Vagina (tissue), 2 donors: ENCODE data around the gene ODAD3.

Source experiments
- POLR2A ChIP-seq, 2 donors: fragments of 450-650 bp; IDR thresholded peaks; one replicate each; pipeline ENCODE4 v1.6.1; 2017; ENCODE audit warnings: antibody characterized with exemption in 2 of 2, mild to moderate bottlenecking in 2 of 2, moderate library complexity in 2 of 2
- POLR2AphosphoS5 ChIP-seq, 2 donors: sonication (generic); formaldehyde crosslinking; IDR thresholded peaks; one replicate each; pipeline ENCODE4 v1.9.0; 2017; ENCODE audit warnings: antibody characterized with exemption in 2 of 2, mild to moderate bottlenecking in 2 of 2, low read depth in 1 of 2; ENCODE audit not compliant: insufficient read depth in 1 of 2
- TF ChIP-seq, protein P1 (sequence below), 3 experiments: fragments of 450-650 bp in 2 of 3; fragments of 200-600 bp in 1 of 3; sonication (generic) in 1 of 3; IDR thresholded peaks; one replicate each; pipeline ENCODE4 v1.5.1; 2017 to 2019; ENCODE audit warnings: antibody characterized with exemption in 3 of 3, mild to moderate bottlenecking in 2 of 3, moderate library complexity in 2 of 3

- TF ChIP-seq, protein P1, sequence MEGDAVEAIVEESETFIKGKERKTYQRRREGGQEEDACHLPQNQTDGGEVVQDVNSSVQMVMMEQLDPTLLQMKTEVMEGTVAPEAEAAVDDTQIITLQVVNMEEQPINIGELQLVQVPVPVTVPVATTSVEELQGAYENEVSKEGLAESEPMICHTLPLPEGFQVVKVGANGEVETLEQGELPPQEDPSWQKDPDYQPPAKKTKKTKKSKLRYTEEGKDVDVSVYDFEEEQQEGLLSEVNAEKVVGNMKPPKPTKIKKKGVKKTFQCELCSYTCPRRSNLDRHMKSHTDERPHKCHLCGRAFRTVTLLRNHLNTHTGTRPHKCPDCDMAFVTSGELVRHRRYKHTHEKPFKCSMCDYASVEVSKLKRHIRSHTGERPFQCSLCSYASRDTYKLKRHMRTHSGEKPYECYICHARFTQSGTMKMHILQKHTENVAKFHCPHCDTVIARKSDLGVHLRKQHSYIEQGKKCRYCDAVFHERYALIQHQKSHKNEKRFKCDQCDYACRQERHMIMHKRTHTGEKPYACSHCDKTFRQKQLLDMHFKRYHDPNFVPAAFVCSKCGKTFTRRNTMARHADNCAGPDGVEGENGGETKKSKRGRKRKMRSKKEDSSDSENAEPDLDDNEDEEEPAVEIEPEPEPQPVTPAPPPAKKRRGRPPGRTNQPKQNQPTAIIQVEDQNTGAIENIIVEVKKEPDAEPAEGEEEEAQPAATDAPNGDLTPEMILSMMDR (IDR thresholded peaks at IDR 0.05), result no peak
- TF ChIP-seq POLR2A (IDR thresholded peaks at IDR 0.05) (no peak), POLR2AphosphoS5 (IDR thresholded peaks at IDR 0.05; ENCODE audit: insufficient read depth in 1 of 2, low read depth in 1 of 2) (no peak)
Observed at GRCh38 chr19:11464333-11465265, 29.7 kb upstream of the ODAD3 start.
